Fibroblast of skin of left biceps (primary cell): ENCODE data around the gene TCL1A.
"Not testable (repeated sequence)": the region's sequence is repeated elsewhere in the genome, so short reads cannot be mapped to it uniquely, and the experiment has no call there.

Experiments used
- DNase-seq, 2 experiments: peaks; one replicate each; pipeline ENCODE4 v3.0.0-alpha.2; 2013; ENCODE audit warnings: low read depth in 2 of 2

Gene TCL1A

GRCh38 chr14:95677179-95677835, 36.6 kb downstream of the TCL1A start:
- DNase-seq: no peak

GRCh38 chr14:95675486-95675885, 38.4 kb downstream of the TCL1A start:
- no peak for DNase-seq

GRCh38 chr14:95674613-95675012, 39.3 kb downstream of the TCL1A start:
- DNase-seq: no peak

- DNase-seq: no peak
Measured at GRCh38 chr14:95668235-95668772, 45.6 kb downstream of the TCL1A start.

- no peak for DNase-seq
Measured at GRCh38 chr14:95667249-95667693, 46.7 kb downstream of the TCL1A start.

GRCh38 chr14:95666450-95666849, 47.5 kb downstream of the TCL1A start:
- DNase-seq: no peak

GRCh38 chr14:95665530-95665929, 48.4 kb downstream of the TCL1A start:
- not testable (repeated sequence) for DNase-seq

GRCh38 chr14:95664546-95664945, 49.4 kb downstream of the TCL1A start:
- DNase-seq: no peak

- no peak for DNase-seq
Measured at GRCh38 chr14:95664066-95664465, 49.9 kb downstream of the TCL1A start.

GRCh38 chr14:95663226-95663797, 50.6 kb downstream of the TCL1A start:
- DNase-seq: no peak

GRCh38 chr14:95662376-95663186, 51.3 kb downstream of the TCL1A start:
- DNase-seq: no peak

GRCh38 chr14:95660651-95661515, 53.0 kb downstream of the TCL1A start:
- no peak for DNase-seq

- no peak for DNase-seq
Measured at GRCh38 chr14:95659990-95660385, 53.9 kb downstream of the TCL1A start.
